ENCODE results near the gene TMEM115. TPM values are rescaled to one million over a fixed set of nuclear protein-coding genes. Genes with fewer than 3 reads are reported as not detected.
A peak's percentile ranks its signal among the peaks of the same experiment; 100 is the strongest.

The TMEM115 gene
- total and polyA plus RNA-seq, 2 of the 13 experiments (the other 11 are each of a cell fraction or from before 2014, with no cell fraction given), result 22.1 to 30.7 TPM

GRCh38 chr3:50321336-50322114 lies 37.8 kb downstream of the TMEM115 start (continued):
- TF ChIP-seq NFE2L1 (CRISPR knock-in tag; IDR thresholded peaks at IDR 0.05; ENCODE audit: borderline replicate concordance) (no peak), MTERF4 (CRISPR knock-in tag; IDR thresholded peaks at IDR 0.05) (no peak), ZNF619 (CRISPR knock-in tag; IDR thresholded peaks at IDR 0.05) (no peak), ZSCAN25 (CRISPR knock-in tag; IDR thresholded peaks at IDR 0.05) (no peak), ZNF20 (CRISPR knock-in tag; IDR thresholded peaks at IDR 0.05) (no peak), ZNF484 (CRISPR knock-in tag; IDR thresholded peaks at IDR 0.05; ENCODE audit: borderline replicate concordance, low read depth) (no peak), FOXO4 (CRISPR knock-in tag; conservative IDR thresholded peaks at IDR 0.05) (no peak), THAP8 (CRISPR knock-in tag; IDR thresholded peaks at IDR 0.05; ENCODE audit: borderline replicate concordance) (no peak), DRAP1 (CRISPR knock-in tag; IDR thresholded peaks at IDR 0.05) (peak; percentile 97), MXD3 (CRISPR knock-in tag; IDR thresholded peaks at IDR 0.05) (no peak), ZHX2 (IDR thresholded peaks at IDR 0.05; ENCODE audit: low read depth) (no peak), ZHX2 (CRISPR knock-in tag; IDR thresholded peaks at IDR 0.05; ENCODE audit: borderline replicate concordance) (peak; percentile 14; the same call in 1 of the 2 replicates), MIER3 (CRISPR knock-in tag; IDR thresholded peaks at IDR 0.05; ENCODE audit: borderline replicate concordance) (no peak), ZMYM3 (CRISPR knock-in tag; IDR thresholded peaks at IDR 0.05) (peak; percentile 61), HOXA5 (CRISPR knock-in tag; IDR thresholded peaks at IDR 0.05) (0 out of 2 replicates have a peak, but pooled peaks have one; percentile 56), STAT5B (CRISPR knock-in tag; IDR thresholded peaks at IDR 0.05) (no peak), ZNF234 (CRISPR knock-in tag; conservative IDR thresholded peaks at IDR 0.05) (no peak), XRCC5 (optimal IDR thresholded peaks at IDR 0.05; ENCODE audit: low read length) (peak; percentile 55)

All from HepG2 (cell line).